Measurements from ENCODE around the gene MSRB1.

MSRB1 gene

DNA sequence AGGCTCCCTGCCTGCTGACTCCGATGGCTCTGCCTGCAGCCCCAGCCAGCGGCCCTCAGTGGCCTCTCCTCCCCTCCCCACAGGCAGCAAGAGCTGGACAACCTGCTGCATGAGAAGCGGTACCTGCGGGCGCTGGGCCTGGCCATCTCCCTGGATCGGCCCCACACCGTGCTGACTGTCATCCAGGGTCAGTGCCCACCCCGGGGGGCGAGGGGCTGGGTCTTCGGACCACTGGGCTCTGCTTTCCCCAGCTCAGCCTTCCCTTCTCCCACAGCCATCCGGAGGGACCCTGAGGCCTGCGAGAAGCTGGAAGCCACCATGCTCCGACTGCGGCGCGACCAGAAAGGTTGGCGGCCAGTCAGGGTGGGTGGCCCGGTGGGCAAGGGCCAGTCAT, 34.9 kb upstream of the MSRB1 start:
- no peak for DNase-seq (ENCODE audit: low read depth)
- TF ChIP-seq, protein P1, sequence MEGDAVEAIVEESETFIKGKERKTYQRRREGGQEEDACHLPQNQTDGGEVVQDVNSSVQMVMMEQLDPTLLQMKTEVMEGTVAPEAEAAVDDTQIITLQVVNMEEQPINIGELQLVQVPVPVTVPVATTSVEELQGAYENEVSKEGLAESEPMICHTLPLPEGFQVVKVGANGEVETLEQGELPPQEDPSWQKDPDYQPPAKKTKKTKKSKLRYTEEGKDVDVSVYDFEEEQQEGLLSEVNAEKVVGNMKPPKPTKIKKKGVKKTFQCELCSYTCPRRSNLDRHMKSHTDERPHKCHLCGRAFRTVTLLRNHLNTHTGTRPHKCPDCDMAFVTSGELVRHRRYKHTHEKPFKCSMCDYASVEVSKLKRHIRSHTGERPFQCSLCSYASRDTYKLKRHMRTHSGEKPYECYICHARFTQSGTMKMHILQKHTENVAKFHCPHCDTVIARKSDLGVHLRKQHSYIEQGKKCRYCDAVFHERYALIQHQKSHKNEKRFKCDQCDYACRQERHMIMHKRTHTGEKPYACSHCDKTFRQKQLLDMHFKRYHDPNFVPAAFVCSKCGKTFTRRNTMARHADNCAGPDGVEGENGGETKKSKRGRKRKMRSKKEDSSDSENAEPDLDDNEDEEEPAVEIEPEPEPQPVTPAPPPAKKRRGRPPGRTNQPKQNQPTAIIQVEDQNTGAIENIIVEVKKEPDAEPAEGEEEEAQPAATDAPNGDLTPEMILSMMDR (conservative IDR thresholded peaks at IDR 0.05; ENCODE audit: low read length), result no peak
- no peak overlapping the region for H3K4me3 ChIP-seq (ENCODE audit: low read length)

DNA sequence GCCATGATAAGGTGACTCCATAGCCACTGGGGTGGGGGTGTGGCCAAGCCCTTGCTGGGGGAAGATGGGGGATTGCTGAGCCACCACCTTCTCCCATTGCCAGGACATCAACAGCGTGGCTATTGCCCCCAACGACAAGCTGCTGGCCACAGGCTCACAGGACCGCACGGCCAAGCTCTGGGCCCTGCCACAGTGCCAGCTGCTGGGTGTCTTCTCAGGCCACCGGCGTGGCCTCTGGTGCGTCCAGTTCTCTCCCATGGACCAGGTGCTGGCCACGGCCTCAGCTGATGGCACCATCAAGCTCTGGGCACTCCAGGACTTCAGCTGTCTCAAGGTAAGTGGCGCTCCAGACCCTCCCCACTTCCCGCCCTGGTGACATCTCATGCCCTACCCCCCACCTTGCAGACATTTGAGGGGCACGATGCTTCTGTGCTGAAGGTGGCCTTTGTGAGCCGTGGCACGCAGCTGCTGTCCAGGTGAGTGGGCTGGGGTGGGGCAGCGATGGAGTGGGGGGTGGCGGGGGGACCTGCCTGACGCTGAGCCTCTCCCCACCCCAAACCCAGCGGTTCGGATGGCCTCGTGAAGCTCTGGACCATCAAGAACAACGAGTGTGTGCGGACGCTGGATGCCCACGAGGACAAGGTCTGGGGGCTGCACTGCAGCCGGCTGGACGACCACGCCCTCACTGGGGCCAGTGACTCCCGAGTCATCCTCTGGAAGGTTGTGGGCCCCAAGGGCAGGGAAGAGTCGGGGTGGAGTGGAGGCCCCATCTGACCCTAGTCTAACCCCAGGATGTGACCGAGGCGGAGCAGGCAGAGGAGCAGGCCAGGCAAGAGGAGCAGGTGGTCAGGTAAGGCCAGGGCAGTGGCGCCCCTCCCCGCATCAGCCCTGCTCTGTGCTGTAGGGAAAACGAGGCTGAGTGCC, 34.2 kb upstream of the MSRB1 start:
- H3K4me3 ChIP-seq (ENCODE audit: low read length), result no peak overlapping the region
- DNase-seq (ENCODE audit: low read depth), result no peak
- TF ChIP-seq, protein P1 (conservative IDR thresholded peaks at IDR 0.05; ENCODE audit: low read length), result no peak

DNA sequence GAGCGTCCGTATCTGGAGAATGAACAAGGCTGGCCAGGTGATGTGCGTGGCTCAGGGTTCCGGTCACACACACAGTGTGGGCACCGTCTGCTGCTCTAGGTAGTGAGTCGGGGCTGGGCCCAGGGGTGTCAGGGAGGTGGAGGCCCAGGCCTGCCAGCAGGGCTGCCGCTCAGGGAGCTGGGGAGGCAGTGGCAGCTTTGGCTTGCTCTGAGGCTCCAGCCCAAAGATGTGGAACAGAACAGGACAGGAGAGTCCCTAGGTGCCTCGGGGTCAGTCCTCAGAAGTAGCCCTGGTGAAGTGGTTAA, 33.2 kb upstream of the MSRB1 start:
- no peak overlapping the region for H3K4me3 ChIP-seq (ENCODE audit: low read length)
- TF ChIP-seq, protein P1 (conservative IDR thresholded peaks at IDR 0.05; ENCODE audit: low read length), result no peak
- no peak for DNase-seq (ENCODE audit: low read depth)

DNA sequence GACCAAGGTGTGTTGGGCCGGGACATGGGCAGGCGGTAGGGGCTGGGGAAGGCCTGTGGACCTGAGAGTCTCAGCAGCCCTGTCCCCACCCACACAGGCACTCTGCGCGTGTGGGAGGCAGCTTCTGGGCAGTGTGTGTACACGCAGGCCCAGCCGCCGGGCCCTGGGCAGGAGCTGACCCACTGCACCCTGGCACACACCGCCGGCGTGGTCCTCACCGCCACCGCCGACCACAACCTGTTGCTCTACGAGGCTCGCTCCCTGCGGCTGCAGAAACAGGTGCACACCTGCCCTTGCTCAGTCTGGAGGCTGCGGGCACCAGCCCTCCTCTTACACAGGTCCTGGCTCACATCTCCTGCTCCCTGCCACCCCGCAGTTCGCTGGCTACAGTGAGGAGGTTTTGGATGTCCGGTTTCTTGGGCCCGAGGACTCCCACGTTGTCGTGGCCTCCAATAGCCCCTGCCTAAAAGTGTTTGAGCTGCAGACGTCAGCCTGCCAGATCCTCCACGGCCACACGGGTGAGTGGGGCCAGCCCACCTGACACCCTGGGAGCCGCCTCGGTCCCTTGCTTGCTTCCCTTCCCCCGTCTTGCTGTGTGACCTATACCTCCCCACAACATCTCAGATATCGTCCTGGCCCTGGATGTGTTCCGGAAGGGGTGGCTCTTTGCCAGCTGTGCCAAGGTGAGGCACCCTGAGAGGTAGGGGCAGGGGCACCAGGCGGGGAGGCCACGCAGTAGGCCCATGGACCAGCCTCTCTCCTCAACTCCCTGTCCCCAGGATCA, 32.6 kb upstream of the MSRB1 start:
- no peak for DNase-seq (ENCODE audit: low read depth)
- TF ChIP-seq, protein P1 (conservative IDR thresholded peaks at IDR 0.05; ENCODE audit: low read length), result no peak
- H3K4me3 ChIP-seq (ENCODE audit: low read length), result no peak overlapping the region

DNA sequence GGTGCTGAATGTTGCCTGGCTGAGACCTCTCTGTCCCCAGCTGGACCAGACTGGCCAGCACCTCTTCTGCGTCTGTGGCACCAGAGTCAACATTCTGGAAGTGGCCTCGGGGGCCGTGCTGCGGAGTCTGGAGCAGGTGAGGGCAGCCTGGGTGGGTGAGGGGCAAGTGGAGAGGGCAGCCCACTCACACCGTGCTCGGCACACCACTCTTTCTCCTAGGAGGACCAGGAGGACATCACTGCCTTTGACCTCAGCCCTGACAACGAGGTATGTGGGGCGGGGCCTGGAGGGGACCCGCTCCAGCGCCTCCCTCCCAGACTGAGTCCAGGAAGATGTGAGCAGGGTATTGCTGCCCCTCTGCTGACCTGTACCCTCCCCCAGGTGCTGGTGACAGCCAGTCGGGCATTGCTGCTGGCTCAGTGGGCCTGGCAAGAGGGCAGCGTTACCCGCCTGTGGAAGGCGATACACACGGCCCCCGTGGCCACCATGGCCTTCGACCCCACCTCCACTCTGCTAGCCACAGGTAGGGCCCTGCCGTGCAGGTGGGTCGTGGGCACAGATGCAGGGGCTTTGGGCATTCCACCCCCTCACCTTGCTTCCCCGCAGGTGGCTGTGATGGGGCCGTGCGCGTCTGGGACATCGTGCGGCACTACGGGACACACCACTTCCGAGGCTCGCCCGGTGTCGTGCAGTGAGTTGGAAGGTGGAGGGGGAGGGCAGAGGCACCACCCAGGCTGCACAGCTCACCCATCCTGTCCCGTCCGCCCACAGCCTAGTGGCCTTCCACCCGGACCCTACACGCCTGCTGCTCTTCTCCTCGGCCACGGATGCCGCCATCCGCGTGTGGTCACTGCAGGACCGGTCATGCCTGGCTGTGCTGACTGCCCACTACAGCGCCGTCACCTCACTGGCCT, 31.4 kb upstream of the MSRB1 start:
- no peak overlapping the region for H3K4me3 ChIP-seq (ENCODE audit: low read length)
- TF ChIP-seq, protein P1 (conservative IDR thresholded peaks at IDR 0.05; ENCODE audit: low read length), result no peak
- no peak for DNase-seq (ENCODE audit: low read depth)

DNA sequence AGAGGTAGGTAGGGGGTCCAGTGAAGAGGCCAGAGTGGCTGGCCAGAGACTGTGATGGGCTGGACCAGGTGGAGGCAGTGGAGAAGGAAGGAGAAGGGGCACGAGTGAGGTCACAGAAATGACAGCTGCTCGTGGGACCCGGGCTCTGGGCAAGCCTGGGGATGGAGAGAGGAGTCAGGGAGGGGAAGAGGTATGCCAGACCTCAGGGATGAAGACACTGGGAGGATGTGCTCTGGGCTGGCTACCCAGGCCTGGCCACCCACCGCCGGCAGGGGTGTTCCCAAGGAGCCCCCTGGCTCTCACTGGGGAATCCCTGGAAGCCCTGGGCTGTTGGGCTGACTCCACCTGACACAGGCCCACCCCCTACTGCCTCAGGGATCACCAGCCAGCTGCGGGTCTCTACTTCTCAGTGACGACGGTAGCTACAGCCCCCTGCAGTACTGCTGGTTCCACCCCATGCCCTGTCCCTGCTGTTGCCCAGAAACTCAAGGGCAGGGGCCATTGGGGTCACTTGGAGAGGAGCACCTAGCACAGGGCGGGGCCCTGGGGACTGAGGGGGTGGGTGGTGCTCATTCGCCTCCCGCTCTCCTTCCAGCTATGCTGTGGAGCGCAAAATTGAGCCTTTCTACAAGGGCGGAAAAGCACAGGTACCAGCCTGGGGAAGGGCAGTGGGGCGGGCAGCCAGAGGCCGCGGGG, 30.6 kb upstream of the MSRB1 start:
- H3K4me3 ChIP-seq (ENCODE audit: low read length), result no peak overlapping the region
- DNase-seq (ENCODE audit: low read depth), result no peak
- TF ChIP-seq, protein P1 (conservative IDR thresholded peaks at IDR 0.05; ENCODE audit: low read length), result no peak

Measured in AG10803 (cell line).